HEK293T (cell line): ENCODE data around the gene ATP1A3.

ENCODE experiments used
- CTCF ChIA-PET: fragments of 350-600 bp; formaldehyde crosslinking; extraction: SDS; loops from one replicate; lab custom pipeline; 2021; ENCODE audit warnings: antibody characterized with exemption, inconsistent platforms; lab: Yijun Ruan, JAX
- POLR2A ChIA-PET: fragments of 350-600 bp; formaldehyde crosslinking; extraction: SDS; loops from one replicate; lab custom pipeline; 2020; ENCODE audit warnings: antibody characterized with exemption, inconsistent platforms; lab: Yijun Ruan, JAX
- DNase-seq: peaks from one replicate; pipeline ENCODE4 v3.0.0; 2012; ENCODE audit warnings: mixed read lengths; ENCODE audit errors: extremely low spot score
- ARNT ChIP-seq: fragments of 450-650 bp; IDR thresholded peaks from 2 replicates; pipeline ENCODE4 v1.6.1; 2017; ENCODE audit warnings: mild to moderate bottlenecking
- BHLHE40 ChIP-seq: fragments of 450-650 bp; IDR thresholded peaks from 2 replicates; pipeline ENCODE4 v1.6.1; 2016; ENCODE audit warnings: mild to moderate bottlenecking, moderate library complexity, borderline replicate concordance
- CTBP1 ChIP-seq: fragments of 450-650 bp; IDR thresholded peaks from 2 replicates; pipeline ENCODE4 v1.6.1; 2016; ENCODE audit warnings: borderline replicate concordance
- ELF4 ChIP-seq: fragments of 450-650 bp; IDR thresholded peaks from 2 replicates; pipeline ENCODE4 v1.6.1; 2017; ENCODE audit warnings: antibody characterized with exemption
- FOXA1 ChIP-seq: fragments of 450-650 bp; IDR thresholded peaks from 2 replicates; pipeline ENCODE4 v1.6.1; 2016; ENCODE audit warnings: mild to moderate bottlenecking
- FOXK2 ChIP-seq: fragments of 450-650 bp; IDR thresholded peaks from 2 replicates; pipeline ENCODE4 v1.6.1; 2016; ENCODE audit warnings: mild to moderate bottlenecking
- FOXM1 ChIP-seq: fragments of 450-650 bp; IDR thresholded peaks from 2 replicates; pipeline ENCODE4 v1.6.1; 2017; ENCODE audit warnings: mild to moderate bottlenecking, borderline replicate concordance
- HDGF ChIP-seq: fragments of 450-650 bp; IDR thresholded peaks from 2 replicates; pipeline ENCODE4 v1.6.1; 2017; ENCODE audit warnings: antibody characterized with exemption, borderline replicate concordance
- L3MBTL2 ChIP-seq: fragments of 450-650 bp; conservative IDR thresholded peaks from 2 replicates; pipeline ENCODE4 v1.6.1; 2016; ENCODE audit warnings: mild to moderate bottlenecking
- LEF1 ChIP-seq: fragments of 450-650 bp; IDR thresholded peaks from 2 replicates; pipeline ENCODE4 v1.6.1; 2017; ENCODE audit warnings: mild to moderate bottlenecking, borderline replicate concordance
- NFRKB ChIP-seq: fragments of 450-650 bp; IDR thresholded peaks from 2 replicates; pipeline ENCODE4 v1.6.1; 2016; ENCODE audit warnings: mild to moderate bottlenecking, moderate library complexity
- PKNOX1 ChIP-seq: fragments of 450-650 bp; IDR thresholded peaks from 2 replicates; pipeline ENCODE4 v1.6.1; 2016
- SP1 ChIP-seq: fragments of 450-650 bp; IDR thresholded peaks from 2 replicates; pipeline ENCODE4 v1.6.1; 2017
- SUZ12 ChIP-seq: fragments of 450-650 bp; IDR thresholded peaks from 2 replicates; pipeline ENCODE4 v1.6.1; 2016; ENCODE audit warnings: mild to moderate bottlenecking
- TARDBP ChIP-seq: fragments of 450-650 bp; IDR thresholded peaks from 2 replicates; pipeline ENCODE4 v1.6.1; 2016
- ZNF384 ChIP-seq: fragments of 450-650 bp; IDR thresholded peaks from 2 replicates; pipeline ENCODE4 v1.6.1; 2016

Gene ATP1A3

DNA sequence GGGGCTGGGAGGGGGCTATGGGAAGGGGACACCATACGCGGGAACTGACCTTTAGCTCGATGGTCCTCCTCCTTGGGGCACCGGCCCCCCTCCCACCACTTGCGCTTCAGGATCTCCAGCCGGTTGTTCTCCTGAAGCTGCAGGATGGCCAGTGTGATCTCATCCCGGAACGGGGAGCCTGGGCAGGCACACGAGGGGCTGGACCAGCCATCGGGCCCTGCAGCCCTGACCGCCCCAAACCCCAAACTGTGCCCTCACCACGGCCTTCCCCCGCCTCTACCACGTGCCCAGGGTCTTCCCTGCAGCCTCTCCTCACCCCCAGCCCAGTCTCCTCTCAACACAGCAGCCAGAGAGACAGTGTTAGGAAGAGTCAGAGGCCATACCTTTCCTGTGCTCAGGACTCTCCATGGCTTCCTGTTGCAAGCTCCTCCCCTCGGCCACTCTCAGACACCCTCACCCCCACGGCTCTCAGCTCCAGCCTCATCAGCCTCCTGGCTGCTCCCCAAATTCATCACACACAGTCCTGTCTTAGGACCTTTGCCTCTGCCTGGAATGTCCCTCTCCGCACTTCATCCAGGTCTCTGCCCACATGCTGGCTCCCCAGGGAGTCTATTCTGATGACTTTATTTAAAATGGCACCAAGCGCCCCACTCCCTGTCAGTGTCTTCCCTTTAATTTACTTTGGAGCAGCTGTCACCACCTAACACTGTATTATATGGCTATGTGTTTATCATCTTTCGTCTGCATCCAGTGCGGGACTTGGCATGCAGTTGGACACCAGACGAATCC is 9.7 kb upstream of the ATP1A3 start:
- POLR2A ChIA-PET = no interaction called here
- CTCF ChIA-PET = interaction anchor here (1.4 kb wide), 1 partner anchor 25 kb away, joined by 4 read pairs; no protein-coding TSS in a partner anchor
- no peak for DNase-seq
- TF ChIP-seq BHLHE40 (no peak), FOXA1 (no peak), CTBP1 (no peak), ZNF384 (no peak), FOXM1 (no peak), SUZ12 (no peak), FOXK2 (no peak)

DNA sequence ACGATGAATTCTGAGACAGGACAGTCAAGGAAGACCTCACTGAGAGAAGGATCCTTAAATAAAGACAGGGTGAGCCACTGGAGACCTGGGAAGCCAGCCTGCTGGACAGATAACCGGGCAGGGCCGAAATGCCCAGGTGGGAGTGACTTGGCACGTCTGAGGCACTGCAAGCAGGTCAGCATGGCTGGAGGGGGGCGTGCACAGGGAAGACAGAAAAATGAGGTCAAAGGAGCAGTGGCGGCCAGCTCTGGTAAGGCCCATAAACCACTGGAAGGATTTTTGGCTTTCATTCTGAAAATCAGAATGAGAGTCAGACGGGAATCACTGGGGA is 5.8 kb upstream of the ATP1A3 start:
- ChIA-PET CTCF (interaction anchor here (0.6 to 1.1 kb wide), 3 partner anchors 10 to 634 kb away, joined by 4 to 5 read pairs (median 4); no protein-coding TSS in a partner anchor), POLR2A (interaction anchor here (0.9 to 1.5 kb wide), 4 partner anchors 10 to 114 kb away, joined by 3 to 4 read pairs (median 4); no protein-coding TSS in a partner anchor)
- no peak for DNase-seq
- no peak for TF ChIP-seq FOXA1
- TF ChIP-seq TARDBP = no peak
- TF ChIP-seq ARNT = no peak
- TF ChIP-seq SUZ12 = no peak
- TF ChIP-seq CTBP1 = no peak
- no peak for TF ChIP-seq PKNOX1
- no peak for TF ChIP-seq FOXM1
- TF ChIP-seq L3MBTL2 = no peak

DNA sequence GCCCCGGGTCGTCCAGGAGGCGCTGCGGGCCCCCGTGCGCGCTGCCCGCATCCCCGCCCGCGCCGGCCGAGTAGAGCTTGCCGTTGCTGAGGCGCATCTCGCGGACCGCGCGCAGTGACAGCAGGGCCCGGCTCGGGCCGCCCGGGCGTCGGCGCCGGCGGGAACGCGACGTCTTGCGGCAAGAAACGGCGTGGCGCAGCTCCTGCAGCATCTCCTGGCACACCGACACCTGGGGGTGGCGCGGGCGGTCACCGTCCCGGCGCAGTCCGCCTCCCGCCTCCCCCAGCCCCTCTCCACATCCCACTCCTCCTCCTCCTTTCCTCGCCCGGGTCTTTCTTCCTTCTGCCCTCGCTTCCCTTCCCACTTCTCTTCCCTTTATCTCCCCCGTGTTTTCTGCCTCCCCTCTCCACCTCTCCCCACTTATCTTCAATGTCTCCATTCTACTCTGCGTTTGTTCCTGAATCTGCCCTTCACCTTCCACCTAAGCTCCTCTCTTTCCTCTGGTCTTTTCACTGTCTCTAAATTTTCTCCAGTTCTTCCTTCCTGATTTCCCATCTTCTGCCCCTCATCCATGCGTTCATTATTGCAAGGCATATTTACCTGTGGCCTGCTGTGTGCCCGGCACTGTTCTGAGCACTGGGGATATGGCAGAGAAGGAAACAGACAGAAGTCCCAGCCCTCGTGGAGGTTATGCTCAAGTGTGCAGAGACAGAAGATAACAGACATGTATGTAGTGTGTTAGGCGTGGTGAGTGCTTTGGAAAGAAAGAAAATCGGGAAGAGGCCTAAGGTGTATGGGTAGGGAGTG is 5.2 kb upstream of the ATP1A3 start:
- DNase-seq = no peak
- CTCF ChIA-PET = interaction anchor here (0.6 kb wide), 1 partner anchor 633 kb away, joined by 4 read pairs; no protein-coding TSS in a partner anchor
- no peak for TF ChIP-seq TARDBP
- no peak for TF ChIP-seq L3MBTL2
- no peak for TF ChIP-seq ARNT
- no peak for TF ChIP-seq BHLHE40
- no peak for TF ChIP-seq SP1
- no peak for TF ChIP-seq ELF4
- no peak for TF ChIP-seq HDGF
- TF ChIP-seq FOXM1 = no peak
- TF ChIP-seq CTBP1 = no peak
- TF ChIP-seq FOXA1 = no peak
- no peak for TF ChIP-seq PKNOX1
- TF ChIP-seq ZNF384 = no peak
- no peak for TF ChIP-seq FOXK2
- no peak for TF ChIP-seq LEF1
- no peak for TF ChIP-seq NFRKB
- TF ChIP-seq SUZ12 = no peak
- POLR2A ChIA-PET = interaction anchor here (0.9 to 1.5 kb wide), 4 partner anchors 11 to 115 kb away, joined by 3 to 4 read pairs (median 4); no protein-coding TSS in a partner anchor

DNA sequence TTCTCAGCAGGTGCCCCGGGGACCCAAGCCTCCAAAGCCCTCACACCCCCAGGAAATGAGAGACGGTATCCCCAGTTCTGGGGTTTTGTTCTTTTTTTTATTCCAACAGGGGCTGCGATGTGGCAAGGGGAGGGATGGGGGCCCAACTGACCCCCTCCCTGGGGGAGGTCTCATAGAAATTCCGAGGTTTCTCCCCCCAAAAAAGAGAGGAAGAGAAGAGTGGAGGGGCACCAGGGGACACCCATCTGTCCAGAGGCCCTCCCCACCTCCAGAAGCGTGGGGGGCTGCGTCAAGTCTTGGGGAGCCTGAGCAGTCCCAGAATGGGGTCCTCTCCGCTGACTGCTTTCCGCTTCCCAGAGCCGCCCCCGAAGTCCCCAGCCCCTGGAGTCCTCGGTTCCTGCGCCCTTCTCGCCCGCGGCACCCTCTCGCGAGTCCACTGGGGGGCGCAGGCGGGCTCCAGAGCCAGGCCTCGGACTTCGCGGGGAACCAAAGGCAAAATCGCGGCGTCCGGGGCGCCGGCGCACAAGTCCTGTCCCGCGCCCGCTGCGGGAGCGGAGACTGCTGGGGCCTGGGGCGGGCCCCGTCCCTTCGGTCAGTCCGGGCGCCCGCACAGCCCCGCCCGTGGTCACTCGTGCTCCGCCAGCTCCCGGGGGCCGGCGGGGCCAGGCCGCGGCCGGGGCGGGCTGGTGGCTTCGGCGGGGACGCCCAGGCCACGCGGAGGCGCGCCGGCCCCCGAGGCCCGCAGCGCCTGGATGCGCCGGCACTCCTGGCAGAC is 4.4 kb upstream of the ATP1A3 start:
- DNase-seq = peak; percentile 83
- CTCF ChIA-PET = interaction anchor here (1.3 kb wide), 1 partner anchor 25 kb away, joined by 5 read pairs; no protein-coding TSS in a partner anchor
- POLR2A ChIA-PET = no interaction called here
- TF ChIP-seq BHLHE40 = no peak

GRCh38 chr19:41997851-41998229 is 3.8 kb upstream of the ATP1A3 start:
- POLR2A ChIA-PET = interaction anchor here (1.0 kb wide), 1 partner anchor 39 kb away, joined by 3 read pairs; the partner anchor contains the start of gene RABAC1
- no peak for TF ChIP-seq ZNF384
- no peak for TF ChIP-seq NFRKB
- TF ChIP-seq FOXK2 = no peak
- TF ChIP-seq ARNT = no peak
- TF ChIP-seq ELF4 = no peak
- CTCF ChIA-PET = interaction anchor here (0.8 to 1.3 kb wide), 3 partner anchors 25 to 37 kb away, joined by 3 to 5 read pairs (median 3); no protein-coding TSS in a partner anchor
- no peak for DNase-seq

- TF ChIP-seq FOXK2 (no peak), NFRKB (no peak), CTBP1 (no peak), SP1 (no peak), LEF1 (no peak), FOXM1 (no peak), BHLHE40 (no peak)
- POLR2A ChIA-PET = interaction anchor here (1.0 to 1.2 kb wide), 2 partner anchors 13 to 38 kb away, joined by 3 read pairs; partner anchors contain the start of gene RABAC1
- DNase-seq = peak; percentile 72
Measured at GRCh38 chr19:41997121-41997850, 3.3 kb upstream of the ATP1A3 start.

More at GRCh38 chr19:41997121-41997850, 3.3 kb upstream of the ATP1A3 start:
- CTCF ChIA-PET = interaction anchor here (0.8 to 1.3 kb wide), 3 partner anchors 26 to 37 kb away, joined by 3 to 5 read pairs (median 3); no protein-coding TSS in a partner anchor
